Mesendoderm (in vitro differentiated cells): ENCODE data around the gene ARID4A.

Experiments used
- DNase-seq: peaks from one replicate; pipeline ENCODE4 v3.0.0; 2013
- H2AK5ac ChIP-seq: 2 replicates; pipeline ENCODE4 v1.6.1; 2013; ENCODE audit warnings: low read length, inconsistent platforms
- H2BK120ac ChIP-seq: 2 replicates; pipeline ENCODE4 v1.6.1; 2013; ENCODE audit warnings: low read depth, mild to moderate bottlenecking, low read length, moderate library complexity, mixed read lengths
- H2BK15ac ChIP-seq: replicated peaks from 2 replicates; pipeline ENCODE4 v1.6.1; 2013; ENCODE audit warnings: low read depth, mild to moderate bottlenecking, moderate library complexity
- H2BK5ac ChIP-seq: 2 replicates; pipeline ENCODE4 v1.6.1; 2013; ENCODE audit warnings: low read length, inconsistent platforms
- H3K18ac ChIP-seq: 2 replicates; pipeline ENCODE4 v1.6.1; 2013; ENCODE audit warnings: mild to moderate bottlenecking, low read length, mixed read lengths
- H3K23ac ChIP-seq: one replicate; pipeline ENCODE4 v1.6.1; 2013; ENCODE audit warnings: low read length
- H3K27ac ChIP-seq: 2 replicates; pipeline ENCODE4 v1.5.1; 2013; ENCODE audit warnings: low read depth, mild to moderate bottlenecking, inconsistent platforms, low read length, moderate library complexity
- H3K27me3 ChIP-seq: 2 replicates; pipeline ENCODE4 v1.6.1; 2013; ENCODE audit warnings: low read length, control low read depth, mild to moderate bottlenecking, inconsistent platforms; ENCODE audit not compliant: insufficient read depth, poor library complexity
- H3K36me3 ChIP-seq: 2 replicates; pipeline ENCODE4 v1.6.1; 2013; ENCODE audit warnings: low read length, inconsistent platforms; ENCODE audit not compliant: control insufficient read depth, insufficient read depth
- H3K4ac ChIP-seq: one replicate; pipeline ENCODE4 v1.6.1; 2013; ENCODE audit warnings: low read depth, mild to moderate bottlenecking, low read length, moderate library complexity
- H3K4me1 ChIP-seq: 2 replicates; pipeline ENCODE4 v1.6.1; 2013; ENCODE audit warnings: low read depth, low read length, inconsistent platforms; ENCODE audit not compliant: control insufficient read depth
- H3K4me2 ChIP-seq: 2 replicates; pipeline ENCODE4 v1.6.1; 2013; ENCODE audit warnings: low read length
- H3K4me3 ChIP-seq: 2 replicates; pipeline ENCODE4 v1.5.1; 2013; ENCODE audit warnings: mild to moderate bottlenecking, low read length
- H3K56ac ChIP-seq: one replicate; pipeline ENCODE4 v1.6.1; 2013; ENCODE audit warnings: low read length
- H3K79me1 ChIP-seq: 2 replicates; pipeline ENCODE4 v1.6.1; 2013; ENCODE audit warnings: low read length, inconsistent platforms
- H3K79me2 ChIP-seq: 2 replicates; pipeline ENCODE4 v1.6.1; 2013; ENCODE audit warnings: mild to moderate bottlenecking, low read length; ENCODE audit not compliant: control insufficient read depth, insufficient read depth
- H3K9ac ChIP-seq: 2 replicates; pipeline ENCODE4 v1.6.1; 2013; ENCODE audit warnings: low read length, inconsistent platforms
- H4K5ac ChIP-seq: one replicate; pipeline ENCODE4 v1.6.1; 2013; ENCODE audit warnings: low read length
- H4K8ac ChIP-seq: one replicate; pipeline ENCODE4 v1.6.1; 2013; ENCODE audit warnings: low read depth, mild to moderate bottlenecking, control low read depth, low read length, moderate library complexity
- WGBS: extraction: QIAGEN DNeasy Blood & Tissue Kit; methylation state at CpG from one replicate; pipeline ENCODE4 v1.1.7; 2013; ENCODE audit warnings: low lambda C conversion rate, missing lambda C conversion rate; ENCODE audit not compliant: insufficient coverage; ENCODE audit errors: extremely low coverage; 5-methylcytosine and 5-hydroxymethylcytosine counted together

ARID4A gene

DNA sequence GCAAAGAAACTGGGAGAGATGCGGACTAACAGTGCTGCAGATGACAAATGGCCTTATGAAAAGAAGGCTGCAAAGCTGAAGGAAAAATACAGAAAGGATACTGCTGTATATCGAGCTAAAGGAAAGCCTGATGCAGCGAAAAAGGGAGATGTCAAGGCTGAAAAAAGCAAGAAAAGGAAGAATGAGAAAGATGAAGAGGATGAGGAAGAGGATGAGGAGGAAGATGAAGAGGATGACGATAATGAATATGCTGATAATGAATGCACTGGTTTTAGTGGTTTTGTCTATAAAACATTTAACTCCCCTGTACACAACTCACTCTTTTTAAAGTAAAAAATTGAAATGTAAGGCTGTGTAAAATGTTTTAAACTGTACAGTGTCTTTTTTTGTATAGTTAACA is 13.2 kb upstream of the ARID4A start:
- H3K27ac ChIP-seq = no peak overlapping the region
- no peak overlapping the region for H3K4me2 ChIP-seq
- no peak overlapping the region for H4K8ac ChIP-seq
- H3K18ac ChIP-seq = no peak overlapping the region
- no peak overlapping the region for H4K5ac ChIP-seq
- peaks cover 8% of the 10 kb centered on the region for H3K79me2 ChIP-seq
- no peak overlapping the region for H3K23ac ChIP-seq
- H3K4ac ChIP-seq = no peak overlapping the region
- no peak for DNase-seq
- H2BK120ac ChIP-seq = no peak overlapping the region
- H3K56ac ChIP-seq = no peak overlapping the region
- no peak overlapping the region for H2BK15ac ChIP-seq
- H2AK5ac ChIP-seq = no peak overlapping the region
- peaks cover 2% of the 10 kb centered on the region for H3K36me3 ChIP-seq
- H3K9ac ChIP-seq = no peak overlapping the region
- no peak overlapping the region for H2BK5ac ChIP-seq
- no peaks in the 10 kb centered on the region for H3K27me3 ChIP-seq
- no peaks in the 10 kb centered on the region for H3K4me1 ChIP-seq
- WGBS = 100% methylated on average over 2 of the region's 4 CpGs
- no peak overlapping the region for H3K4me3 ChIP-seq
- peaks cover 8% of the 10 kb centered on the region for H3K79me1 ChIP-seq

GRCh38 chr14:58287607-58288042 is 10.7 kb upstream of the ARID4A start:
- Histone ChIP-seq H3K4me3 (no peak overlapping the region), H3K79me1 (peaks cover 8% of the 10 kb centered on the region), H3K4ac (no peak overlapping the region), H4K5ac (no peak overlapping the region), H3K27ac (no peak overlapping the region), H2AK5ac (no peak overlapping the region), H3K4me1 (no peaks in the 10 kb centered on the region), H3K4me2 (no peak overlapping the region), H3K23ac (no peak overlapping the region), H3K79me2 (peaks cover 10% of the 10 kb centered on the region), H3K36me3 (peaks cover 2% of the 10 kb centered on the region), H3K9ac (no peak overlapping the region), H2BK5ac (no peak overlapping the region), H4K8ac (no peak overlapping the region), H3K56ac (no peak overlapping the region), H2BK120ac (no peak overlapping the region), H3K18ac (no peak overlapping the region), H3K27me3 (no peaks in the 10 kb centered on the region), H2BK15ac (no peak overlapping the region)
- no CpG with 5 or more reads among the region's 3 CpGs for WGBS
- no peak for DNase-seq

DNA sequence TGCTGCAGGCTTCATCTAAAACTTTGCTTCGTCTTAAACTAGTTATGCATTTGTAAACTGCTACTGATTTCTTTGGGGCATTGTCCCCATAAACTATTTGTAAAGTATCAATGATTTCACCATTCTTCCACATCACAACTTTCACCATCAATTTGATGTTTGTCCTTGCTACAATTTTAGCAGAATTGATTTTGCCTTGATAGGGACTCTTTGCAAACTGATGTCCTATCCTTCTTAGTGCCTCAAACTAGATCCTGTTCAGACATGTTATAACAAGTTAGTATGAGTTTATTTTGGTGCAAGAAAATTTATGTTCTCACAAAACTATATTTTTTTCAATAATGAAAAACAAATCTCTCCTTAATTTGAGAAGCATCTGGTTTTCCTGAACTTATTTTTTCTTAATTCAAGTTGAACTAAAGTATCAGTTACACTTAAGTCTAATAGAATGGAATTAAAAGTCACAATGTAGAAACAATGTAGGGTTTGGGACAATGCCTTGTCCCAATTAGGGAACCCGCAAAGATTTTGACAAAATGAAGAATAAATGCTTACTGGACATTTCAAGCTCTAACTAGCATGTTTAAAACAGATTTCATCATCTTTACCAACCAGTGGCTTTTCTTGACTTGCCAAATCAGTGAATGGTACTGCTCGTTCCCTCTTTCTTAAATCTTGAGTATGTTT is 10.1 kb upstream of the ARID4A start:
- no peak overlapping the region for H2AK5ac ChIP-seq
- H3K4me3 ChIP-seq = no peak overlapping the region
- no peak overlapping the region for H2BK120ac ChIP-seq
- DNase-seq = no peak
- H3K27ac ChIP-seq = no peak overlapping the region
- H3K4me1 ChIP-seq = no peaks in the 10 kb centered on the region
- no peak overlapping the region for H3K4ac ChIP-seq
- no peak overlapping the region for H4K5ac ChIP-seq
- no CpG with 5 or more reads among the region's 3 CpGs for WGBS
- peaks cover 12% of the 10 kb centered on the region for H3K79me2 ChIP-seq
- H3K27me3 ChIP-seq = no peaks in the 10 kb centered on the region
- H3K18ac ChIP-seq = no peak overlapping the region
- no peak overlapping the region for H3K9ac ChIP-seq
- peaks cover 8% of the 10 kb centered on the region for H3K79me1 ChIP-seq
- H3K4me2 ChIP-seq = no peak overlapping the region
- peaks cover 2% of the 10 kb centered on the region for H3K36me3 ChIP-seq
- H3K23ac ChIP-seq = no peak overlapping the region
- H4K8ac ChIP-seq = no peak overlapping the region
- H3K56ac ChIP-seq = no peak overlapping the region
- H2BK5ac ChIP-seq = no peak overlapping the region
- H2BK15ac ChIP-seq = no peak overlapping the region

DNA sequence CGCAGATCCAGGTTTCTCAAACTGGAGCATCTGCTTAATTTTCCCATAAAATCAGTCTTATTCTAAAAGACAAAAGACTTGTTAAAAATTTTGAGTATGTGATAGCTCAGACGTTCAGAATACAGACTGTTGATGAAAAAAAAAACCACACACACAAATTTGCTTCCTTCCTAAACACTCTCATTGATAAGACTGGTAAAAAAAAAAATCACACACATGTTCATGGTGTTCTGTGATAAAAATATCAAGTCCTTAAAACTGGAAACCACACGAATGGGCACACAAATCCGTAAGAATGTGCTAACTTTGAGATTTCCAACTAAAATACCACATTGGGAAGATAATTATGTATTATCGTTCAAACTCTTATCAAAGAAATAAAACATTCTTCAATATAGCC is 6.7 kb upstream of the ARID4A start:
- Histone ChIP-seq H3K9ac (no peak overlapping the region), H4K8ac (no peak overlapping the region), H2AK5ac (no peak overlapping the region), H3K18ac (no peak overlapping the region), H3K4me3 (no peak overlapping the region), H3K79me2 (peaks cover 39% of the 10 kb centered on the region), H2BK15ac (no peak overlapping the region), H3K4ac (no peak overlapping the region), H3K4me1 (no peaks in the 10 kb centered on the region), H3K56ac (no peak overlapping the region), H3K27ac (no peak overlapping the region), H3K4me2 (no peak overlapping the region), H3K36me3 (peaks cover 4% of the 10 kb centered on the region), H3K23ac (no peak overlapping the region), H3K27me3 (no peaks in the 10 kb centered on the region), H2BK120ac (no peak overlapping the region), H4K5ac (no peak overlapping the region), H3K79me1 (peaks cover 17% of the 10 kb centered on the region), H2BK5ac (no peak overlapping the region)
- no peak for DNase-seq
- no CpG with 5 or more reads among the region's 5 CpGs for WGBS

DNA sequence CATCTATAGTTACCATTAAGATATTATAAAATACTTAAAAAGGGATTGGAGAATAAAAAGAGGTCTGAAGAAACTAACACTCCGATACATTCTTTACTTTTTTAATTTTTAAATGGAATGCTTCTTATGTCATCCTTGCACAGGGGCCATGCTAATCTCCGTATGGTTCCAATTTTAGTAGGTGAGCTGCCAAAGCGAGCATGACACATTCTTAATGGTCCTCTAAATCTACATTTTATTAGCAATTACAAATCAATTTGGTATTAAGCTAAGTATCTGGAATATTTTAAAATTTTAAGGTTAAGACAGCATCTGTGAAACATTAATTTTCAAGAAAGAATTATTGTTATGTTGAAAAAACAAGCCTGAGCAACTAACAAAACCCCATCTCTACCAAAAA is 6.2 kb upstream of the ARID4A start:
- no peak overlapping the region for H2BK15ac ChIP-seq
- no peak for DNase-seq
- H3K4ac ChIP-seq = no peak overlapping the region
- H3K23ac ChIP-seq = no peak overlapping the region
- H3K56ac ChIP-seq = no peak overlapping the region
- H3K4me1 ChIP-seq = no peaks in the 10 kb centered on the region
- no CpG with 5 or more reads among the region's 3 CpGs for WGBS
- peaks cover 4% of the 10 kb centered on the region for H3K36me3 ChIP-seq
- H3K79me1 ChIP-seq = peaks cover 17% of the 10 kb centered on the region
- H3K79me2 ChIP-seq = peaks cover 43% of the 10 kb centered on the region
- no peak overlapping the region for H3K9ac ChIP-seq
- H3K18ac ChIP-seq = no peak overlapping the region
- no peak overlapping the region for H3K4me2 ChIP-seq
- H4K8ac ChIP-seq = no peak overlapping the region
- no peak overlapping the region for H2BK5ac ChIP-seq
- no peak overlapping the region for H3K4me3 ChIP-seq
- no peaks in the 10 kb centered on the region for H3K27me3 ChIP-seq
- no peak overlapping the region for H3K27ac ChIP-seq
- H2AK5ac ChIP-seq = no peak overlapping the region
- no peak overlapping the region for H2BK120ac ChIP-seq
- H4K5ac ChIP-seq = no peak overlapping the region

GRCh38 chr14:58294201-58294600 is 4.2 kb upstream of the ARID4A start:
- H3K27ac ChIP-seq = no peak overlapping the region
- H3K79me1 ChIP-seq = peaks cover 9% of the 10 kb centered on the region
- no peak overlapping the region for H3K4me3 ChIP-seq
- H3K4me2 ChIP-seq = no peak overlapping the region
- no peak for DNase-seq
- H4K5ac ChIP-seq = no peak overlapping the region
- H3K9ac ChIP-seq = no peak overlapping the region
- no peaks in the 10 kb centered on the region for H3K4me1 ChIP-seq
- H3K23ac ChIP-seq = peak overlapping the region; percentile 74
- H2AK5ac ChIP-seq = no peak overlapping the region
- no peak overlapping the region for H3K56ac ChIP-seq
- peaks cover 4% of the 10 kb centered on the region for H3K36me3 ChIP-seq
- H2BK120ac ChIP-seq = no peak overlapping the region
- no CpG with 5 or more reads among the region's 7 CpGs for WGBS
- no peak overlapping the region for H3K18ac ChIP-seq
- H2BK15ac ChIP-seq = no peak overlapping the region
- peaks cover 41% of the 10 kb centered on the region for H3K79me2 ChIP-seq
- H2BK5ac ChIP-seq = no peak overlapping the region
- H3K4ac ChIP-seq = no peak overlapping the region
- H4K8ac ChIP-seq = no peak overlapping the region
- no peaks in the 10 kb centered on the region for H3K27me3 ChIP-seq
